HG03097 (cell line): Measurements from ENCODE around the gene NPDC1.
"Not testable (repeated sequence)": the region's sequence is repeated elsewhere in the genome, so short reads cannot be mapped to it uniquely, and the experiment has no call there.

Experiments
- ATAC-seq: cut with Tn5 transposase; IDR thresholded peaks from one replicate; pipeline ENCODE4 v1.9.1; 2021; ENCODE audit not compliant: unreplicated experiment, low FRiP score

The NPDC1 gene

GRCh38 chr9:137014776-137015539 is 31.0 kb downstream of the NPDC1 start:
- no peak for ATAC-seq

DNA sequence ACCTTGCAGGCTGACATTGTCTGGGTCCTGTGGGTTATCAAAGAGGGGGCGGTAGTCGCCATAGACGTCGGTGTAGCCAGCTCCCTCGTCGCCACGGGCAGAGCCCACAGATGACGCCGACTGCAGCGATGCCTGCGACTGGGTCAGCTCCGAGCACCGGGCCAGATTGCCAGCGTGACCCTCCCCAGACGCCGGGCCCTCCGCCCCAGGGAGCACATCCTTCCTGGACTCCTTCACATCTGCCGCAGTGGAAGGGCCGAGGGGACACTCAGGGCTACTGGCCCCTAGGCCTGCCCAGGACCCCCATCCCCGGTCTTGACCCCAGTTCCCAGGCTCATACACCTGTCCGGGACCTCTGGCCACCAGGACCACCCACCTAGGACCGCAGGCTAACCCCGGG is 31.8 kb downstream of the NPDC1 start:
- ATAC-seq: no peak

DNA sequence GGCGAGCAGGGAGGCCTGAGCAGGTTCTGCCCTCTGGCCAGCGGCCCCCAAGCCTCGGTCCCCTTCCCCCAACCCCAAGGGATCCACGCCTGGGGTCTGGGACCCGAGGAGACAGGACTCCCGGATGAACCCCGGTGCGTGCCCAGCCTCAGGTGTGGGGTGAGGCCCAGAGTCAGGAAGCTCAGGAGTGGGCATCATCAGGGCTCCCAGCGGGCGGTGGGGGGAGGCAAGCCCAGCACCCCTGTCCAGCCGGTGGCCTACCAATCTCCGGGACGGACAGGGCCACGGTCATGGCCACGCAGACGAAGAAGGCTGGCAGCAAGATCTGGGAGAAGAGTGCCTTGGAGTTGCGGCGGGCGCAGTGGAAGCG is 32.4 kb downstream of the NPDC1 start:
- no peak for ATAC-seq

GRCh38 chr9:137012694-137013570 is 33.0 kb downstream of the NPDC1 start:
- ATAC-seq: no peak

GRCh38 chr9:137011907-137012675 is 33.9 kb downstream of the NPDC1 start:
- ATAC-seq: no peak

- no peak for ATAC-seq
Measured at GRCh38 chr9:137011156-137011555, 34.8 kb downstream of the NPDC1 start.

DNA sequence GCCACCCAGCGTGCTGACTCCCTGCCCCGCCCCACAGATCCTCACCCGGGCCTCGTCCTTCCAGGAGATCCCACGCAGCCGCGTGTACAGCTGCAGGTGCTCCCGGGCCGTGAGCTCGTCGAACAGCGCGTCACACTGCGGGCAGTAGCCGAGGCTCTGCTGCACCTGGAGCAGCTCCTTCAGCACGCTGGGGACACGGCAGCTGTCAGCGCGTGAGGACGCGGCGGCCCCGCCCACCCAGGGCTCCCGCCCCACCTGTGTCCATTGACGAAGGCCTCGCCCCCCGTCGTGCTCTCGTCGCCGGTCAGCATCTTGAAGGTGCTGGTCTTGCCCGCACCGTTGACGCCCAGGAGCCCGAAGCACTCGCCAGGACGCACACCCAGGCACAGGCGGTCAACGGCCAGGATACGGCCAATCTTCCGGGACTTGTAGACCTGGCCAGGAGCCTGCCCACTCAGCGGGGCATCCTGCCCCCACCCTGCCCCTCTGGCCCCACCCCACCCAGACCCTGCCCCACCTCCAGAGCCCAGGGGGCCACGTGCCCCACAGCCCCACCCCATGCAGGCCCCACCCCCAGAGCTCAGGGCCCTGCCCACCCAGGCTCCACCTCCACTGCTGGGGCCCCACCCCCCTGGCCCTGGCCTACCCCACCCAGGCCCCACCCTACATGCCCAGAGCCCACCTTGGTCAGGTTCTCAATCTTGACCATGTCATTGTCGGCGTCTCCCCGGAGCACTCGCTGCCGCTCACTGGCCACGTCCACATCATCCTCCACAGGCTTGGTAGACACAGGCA is 35.8 kb downstream of the NPDC1 start:
- ATAC-seq: no peak

DNA sequence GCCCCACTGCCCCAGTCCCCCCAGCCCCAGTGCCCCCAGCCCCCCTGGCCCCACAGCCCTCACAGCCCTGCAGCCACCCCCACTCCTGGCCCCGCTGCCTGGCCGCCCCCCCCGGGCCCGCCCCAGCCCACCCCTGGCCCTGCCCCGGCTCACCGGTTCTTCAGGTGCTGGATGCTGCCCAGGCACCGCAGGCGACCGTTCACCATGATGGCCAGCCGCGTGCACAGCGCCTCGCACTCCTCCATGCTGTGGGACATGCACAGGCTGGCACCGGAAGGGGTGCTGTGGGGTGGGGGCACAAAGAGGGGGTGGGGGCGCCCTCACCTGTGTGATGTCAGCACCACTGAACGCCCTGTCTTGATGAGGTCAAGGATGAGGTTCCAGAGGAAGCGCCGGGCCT is 36.8 kb downstream of the NPDC1 start:
- no peak for ATAC-seq

GRCh38 chr9:137008312-137008711 is 37.7 kb downstream of the NPDC1 start:
- no peak for ATAC-seq

DNA sequence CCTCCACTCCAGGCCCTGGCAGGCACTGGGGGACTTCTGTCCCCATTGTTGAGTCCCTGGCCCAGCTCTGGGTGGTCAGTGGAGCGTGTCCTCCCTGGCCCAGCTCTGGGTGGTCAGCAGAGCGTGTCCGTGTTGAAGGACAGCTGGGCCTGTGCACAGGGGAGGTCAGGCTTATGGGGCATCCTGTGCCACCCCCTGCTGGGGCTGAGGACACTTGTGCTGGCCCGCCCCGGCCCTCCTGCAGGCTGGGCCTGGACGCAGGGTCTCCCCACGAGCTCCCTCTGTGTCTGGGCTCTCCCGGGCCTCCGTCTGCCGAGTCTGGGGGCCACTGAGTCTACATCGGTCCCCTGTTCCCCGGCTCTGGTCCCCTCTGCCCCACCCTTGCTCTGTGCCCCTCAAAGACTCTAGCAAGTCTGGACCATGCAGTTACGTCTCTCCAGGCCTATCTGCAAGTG is 38.1 kb downstream of the NPDC1 start:
- ATAC-seq: no peak

DNA sequence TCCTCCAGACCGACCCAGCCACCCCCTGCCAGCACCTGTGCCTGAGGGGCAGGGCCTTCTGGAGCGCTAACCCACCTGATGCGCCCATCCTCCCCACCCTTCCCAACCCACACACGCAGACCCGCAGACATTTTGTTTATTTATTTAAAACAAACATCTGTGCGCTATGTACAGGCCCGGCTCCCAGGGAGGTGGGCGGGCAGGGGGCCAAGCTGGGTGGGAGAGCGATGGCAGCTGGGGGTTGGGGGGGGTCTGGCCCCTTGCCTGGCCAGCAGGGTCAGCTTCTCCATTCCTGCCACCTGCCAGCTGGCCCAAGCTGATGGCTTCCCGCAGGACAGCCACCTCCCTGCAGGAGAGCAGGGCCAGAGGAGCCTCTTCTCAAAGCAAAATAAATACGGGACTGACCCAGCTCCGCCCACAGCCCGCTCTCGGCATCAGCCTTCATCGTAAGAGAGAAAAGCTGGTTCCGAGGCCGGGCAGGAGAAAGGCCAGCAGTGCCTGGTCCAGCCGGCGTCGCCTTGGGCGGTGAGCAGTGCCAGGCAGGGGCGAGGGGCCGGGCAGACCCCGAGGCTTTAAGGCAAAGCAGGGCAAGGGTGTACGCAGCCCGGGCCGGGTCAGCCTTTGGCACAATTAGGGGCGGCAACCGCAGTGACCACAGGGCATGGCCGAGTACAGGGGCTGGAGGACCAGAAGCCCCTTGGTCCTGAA is 38.7 kb downstream of the NPDC1 start:
- no peak for ATAC-seq

DNA sequence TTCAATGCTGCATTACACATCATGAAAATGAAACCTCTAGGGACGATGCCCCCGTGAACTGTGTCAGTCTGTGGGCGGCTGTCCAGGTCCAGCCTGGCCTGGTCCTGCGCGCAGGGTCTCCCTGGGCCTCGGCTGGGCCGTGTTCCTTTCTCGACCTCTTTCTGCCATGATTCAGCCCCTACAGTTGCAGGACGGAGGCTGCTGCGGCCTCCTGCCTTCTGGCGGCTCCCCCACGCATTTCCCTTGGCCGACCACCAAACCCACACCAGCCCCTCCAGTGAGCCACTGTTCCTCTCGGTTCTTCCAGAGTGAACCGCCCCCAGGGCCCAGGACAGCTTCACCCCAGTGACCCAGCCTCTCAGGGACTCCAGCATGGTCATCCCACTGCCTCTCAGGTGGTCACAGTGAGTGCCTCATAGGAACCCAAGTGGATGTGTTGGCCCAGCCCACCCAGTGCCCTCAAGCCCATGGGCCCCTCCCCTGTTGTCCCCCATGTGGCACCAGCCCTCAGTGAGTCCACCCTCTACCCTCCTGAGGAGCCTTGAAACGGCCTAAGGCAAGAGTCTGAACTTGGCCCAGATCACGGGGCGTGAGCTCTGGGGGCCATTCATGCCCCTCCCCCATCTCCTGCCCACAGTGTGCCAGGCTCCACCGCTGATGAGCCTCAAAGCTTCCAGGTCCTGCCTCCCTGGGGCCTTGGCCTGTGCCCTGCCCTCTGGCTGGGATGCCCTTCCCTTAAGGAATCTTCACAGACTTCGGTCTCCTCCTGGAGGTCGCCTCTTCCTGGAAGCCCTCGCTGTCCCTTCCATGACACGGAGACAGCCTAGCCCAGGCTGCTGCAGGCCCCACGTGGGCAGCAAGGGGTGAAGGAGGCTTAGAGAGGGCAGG is 39.6 kb downstream of the NPDC1 start:
- no peak for ATAC-seq

- ATAC-seq: not testable (repeated sequence)
Measured at GRCh38 chr9:137004285-137004684, 41.7 kb downstream of the NPDC1 start.

DNA sequence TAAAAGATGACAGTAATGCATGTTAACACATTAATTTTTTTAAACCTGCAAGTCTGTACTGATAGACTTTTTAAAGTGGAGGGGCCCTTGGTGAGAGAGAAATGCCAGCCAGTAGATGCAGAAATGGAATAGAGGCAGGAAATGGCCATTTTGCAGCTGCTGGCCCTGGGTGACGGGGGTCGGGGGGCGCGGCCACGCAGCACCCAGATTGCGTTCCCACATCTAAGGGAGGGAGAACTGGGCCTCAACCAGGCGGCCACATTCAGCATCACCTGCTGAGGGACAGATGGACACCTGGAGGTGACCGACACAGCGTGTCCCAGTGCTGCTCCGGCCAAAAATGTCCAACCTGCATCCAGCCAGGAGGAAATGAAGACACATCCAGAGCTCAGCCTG is 43.3 kb downstream of the NPDC1 start:
- ATAC-seq: no peak

DNA sequence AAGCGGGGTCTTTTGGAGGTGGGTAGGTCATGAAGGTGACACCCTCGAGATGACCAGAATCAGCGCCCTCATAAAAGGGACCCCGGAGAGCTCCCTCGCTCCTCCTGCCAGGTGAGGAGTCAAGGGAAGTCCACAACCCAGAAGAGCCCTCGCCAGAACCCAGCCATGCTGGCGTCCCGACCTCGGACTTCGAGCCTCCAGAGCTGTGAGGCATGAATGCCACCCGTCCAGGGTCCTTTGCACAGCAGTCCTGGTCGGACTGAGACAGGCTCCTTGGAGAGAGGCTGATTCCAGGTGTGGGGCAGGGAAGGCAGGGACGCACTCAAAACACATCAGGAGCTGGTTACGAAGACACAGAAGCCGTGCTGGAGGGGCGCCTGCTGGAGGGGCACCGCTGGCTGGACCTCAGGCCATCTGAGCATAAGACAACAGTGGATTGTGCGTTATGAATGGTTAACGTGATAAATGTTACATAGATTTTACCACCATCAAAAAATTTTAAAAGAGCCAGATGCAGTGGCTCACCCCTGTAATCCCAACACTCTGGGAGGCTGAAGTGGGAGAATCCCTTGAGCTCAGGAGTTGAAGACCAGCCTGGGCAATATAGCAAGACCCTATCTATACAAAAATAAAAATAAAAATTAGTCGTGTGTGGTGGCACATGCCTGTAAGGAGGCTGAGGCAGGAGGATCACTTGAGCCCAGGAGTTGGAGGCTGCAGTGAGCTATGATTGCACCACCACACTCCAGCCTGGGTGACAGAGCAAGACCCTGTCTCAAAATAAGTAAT is 43.9 kb downstream of the NPDC1 start:
- no peak for ATAC-seq

GRCh38 chr9:137000177-137000930 is 45.6 kb downstream of the NPDC1 start:
- ATAC-seq: peak; percentile 63

DNA sequence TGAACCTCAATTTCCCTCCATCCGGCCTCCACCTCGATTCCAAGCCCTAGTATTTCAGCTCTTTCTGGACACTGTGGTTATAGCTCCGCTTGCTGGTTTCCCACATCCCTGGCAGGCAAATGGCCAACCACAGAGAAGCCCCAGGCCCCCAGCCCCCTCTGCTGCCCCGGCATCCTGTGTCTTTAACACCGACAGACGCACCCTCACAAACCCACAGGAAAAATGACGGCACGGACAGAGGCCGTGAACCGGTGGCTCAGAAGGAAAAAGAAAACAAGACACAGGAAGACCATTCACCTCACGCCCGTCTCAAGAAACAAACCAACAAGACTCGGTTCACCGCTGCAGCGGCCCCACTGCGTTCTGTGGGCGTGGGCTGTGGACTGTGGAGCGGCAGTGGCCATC is 48.1 kb downstream of the NPDC1 start:
- ATAC-seq: no peak
